ENCODE data around the gene CNPPD1.
A peak's percentile ranks its signal among the peaks of the same experiment; 100 is the strongest.

CNPPD1 gene

DNA sequence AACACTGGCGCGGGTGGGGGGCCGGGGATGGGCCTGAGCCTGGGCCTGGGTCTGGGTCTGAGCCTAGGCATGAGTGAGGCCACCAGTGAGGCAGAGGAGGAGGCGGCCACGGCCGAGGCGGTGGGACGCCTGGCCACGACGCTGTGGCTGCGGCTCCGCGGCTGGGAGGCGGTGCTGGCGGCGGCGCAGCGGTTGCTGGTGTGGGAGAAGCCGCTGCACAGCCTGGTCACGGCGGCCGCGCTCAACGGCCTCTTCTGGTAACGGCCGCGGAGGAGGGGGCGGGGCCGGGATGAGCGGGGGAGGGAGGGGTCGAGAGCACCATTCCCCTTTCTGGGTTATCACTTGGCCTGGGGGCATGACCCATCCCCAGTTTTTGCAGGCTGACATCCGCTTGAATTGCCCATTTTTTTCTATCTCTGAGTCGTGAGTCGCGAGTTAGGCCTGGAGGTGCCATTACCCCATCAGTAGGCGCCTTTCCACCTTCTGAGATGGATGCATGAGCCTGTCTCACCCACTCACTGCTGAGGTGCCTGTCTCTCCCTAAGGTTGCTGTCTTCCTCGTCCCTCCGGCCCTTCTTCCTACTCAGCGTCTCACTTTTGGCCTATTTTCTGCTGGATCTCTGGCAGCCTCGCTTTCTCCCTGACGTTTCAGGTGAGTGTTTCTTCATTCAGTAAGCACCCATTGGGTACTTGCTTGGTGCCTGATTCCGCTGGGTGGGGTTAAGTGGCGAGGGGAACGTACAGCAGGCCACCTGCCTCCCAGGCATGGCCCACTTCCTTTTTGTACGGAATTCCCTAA is 1.9 kb upstream of the CNPPD1 start:
- peak; percentile 3 for DNase-seq

GRCh38 chr2:219177552-219178376 is 1.0 kb upstream of the CNPPD1 start, which contains the start of gene RETREG2:
TSS of gene RETREG2 (plus strand) at chr2:219178275. CDS start at chr2:219178353, 78 bp downstream.
- DNase-seq: peak; percentile 80

GRCh38 chr2:219175928-219176817 is 552 bp downstream of the CNPPD1 start:
- DNase-seq: peak; percentile 14

GRCh38 chr2:219175486-219175885 is 1.2 kb downstream of the CNPPD1 start:
- no peak for DNase-seq

DNA sequence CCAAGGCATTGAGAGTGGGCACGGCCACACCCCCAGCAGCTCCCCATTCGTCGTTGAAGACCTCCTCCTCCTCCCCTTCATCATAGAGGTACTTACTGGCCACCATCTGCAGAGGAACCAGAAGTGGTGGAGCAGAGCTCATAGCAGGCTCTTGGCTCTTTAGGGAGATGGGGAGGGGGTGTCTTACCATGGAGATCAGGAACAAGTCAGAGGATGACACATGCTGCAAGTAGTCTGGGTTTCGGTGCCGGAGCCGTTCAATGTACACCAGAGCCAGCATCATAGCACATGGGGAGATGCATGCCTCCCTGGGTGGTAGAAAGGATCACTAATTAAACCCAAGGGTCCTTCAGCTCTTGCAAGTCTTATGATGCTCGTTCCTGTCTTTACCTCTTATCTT is 1.9 kb downstream of the CNPPD1 start:
- no peak for DNase-seq

DNA sequence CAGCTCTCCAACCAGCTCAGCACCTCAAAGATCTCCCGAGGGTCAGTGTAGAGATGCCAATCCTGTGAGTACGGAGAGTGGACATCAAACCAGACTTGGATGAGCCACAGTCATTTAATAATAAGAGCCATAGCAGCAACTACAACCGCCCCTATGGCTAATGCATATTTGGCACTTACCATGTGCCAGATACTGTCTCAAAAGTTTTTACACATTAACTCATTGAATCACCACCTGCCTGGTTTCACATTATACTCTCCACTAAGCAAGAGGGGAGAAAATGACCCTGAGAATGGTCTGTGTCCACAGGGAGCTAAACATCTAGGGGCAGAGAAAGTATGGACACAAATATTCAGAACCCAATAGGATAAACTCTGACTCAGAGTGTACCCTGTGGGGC is 2.6 kb downstream of the CNPPD1 start:
- no peak for DNase-seq

- no peak for DNase-seq
Observed at GRCh38 chr2:219173176-219173575, 3.5 kb downstream of the CNPPD1 start.

GRCh38 chr2:219172231-219173154 is 4.2 kb downstream of the CNPPD1 start:
- DNase-seq: no peak

GRCh38 chr2:219171231-219171651 is 5.5 kb downstream of the CNPPD1 start:
- DNase-seq: no peak

GRCh38 chr2:219169930-219170654 is 6.6 kb downstream of the CNPPD1 start, which contains the start of gene SLC23A3:
TSS of gene SLC23A3 (minus strand) at chr2:219170029. CDS start at chr2:219169984, 45 bp downstream.
- DNase-seq: no peak

DNA sequence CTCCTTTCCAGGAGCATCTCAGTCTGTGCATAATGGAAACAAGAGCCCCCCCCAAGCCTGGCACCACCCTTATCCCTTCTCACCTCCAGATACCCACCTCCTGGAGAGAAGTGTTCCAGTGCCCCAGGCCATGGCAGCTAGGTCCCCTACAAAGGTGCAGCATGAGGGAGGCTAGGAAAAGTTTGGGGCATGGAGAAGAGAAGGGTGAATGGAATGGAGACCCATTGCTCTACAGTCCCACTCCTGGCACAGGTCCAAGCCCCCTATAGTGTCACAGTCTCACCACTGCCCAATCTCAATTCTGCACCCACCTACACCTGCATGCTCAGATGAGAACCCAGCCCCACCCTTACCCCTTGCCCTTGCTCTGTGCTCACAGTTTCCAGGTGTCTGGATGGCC is 7.8 kb downstream of the CNPPD1 start:
- DNase-seq: no peak

DNA sequence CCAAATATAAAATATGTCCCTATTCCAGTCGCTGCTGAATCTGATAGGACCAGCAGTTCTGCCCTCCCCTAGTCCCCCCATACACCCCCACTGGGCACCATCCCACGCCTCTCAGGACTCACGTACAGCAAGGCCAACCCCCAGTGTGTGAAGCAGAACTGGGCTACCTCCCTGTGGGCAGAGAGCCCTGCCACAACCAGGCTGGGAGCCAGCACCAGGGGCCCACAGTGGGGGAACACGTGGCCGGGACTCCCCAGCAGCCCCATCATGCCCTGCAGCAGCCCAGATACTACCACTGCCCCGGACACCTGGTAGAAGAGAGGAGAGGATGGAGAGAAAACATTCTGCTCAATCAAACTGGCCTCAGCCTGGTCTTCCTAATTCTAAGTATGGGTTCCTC is 8.2 kb downstream of the CNPPD1 start:
- DNase-seq: no peak

DNA sequence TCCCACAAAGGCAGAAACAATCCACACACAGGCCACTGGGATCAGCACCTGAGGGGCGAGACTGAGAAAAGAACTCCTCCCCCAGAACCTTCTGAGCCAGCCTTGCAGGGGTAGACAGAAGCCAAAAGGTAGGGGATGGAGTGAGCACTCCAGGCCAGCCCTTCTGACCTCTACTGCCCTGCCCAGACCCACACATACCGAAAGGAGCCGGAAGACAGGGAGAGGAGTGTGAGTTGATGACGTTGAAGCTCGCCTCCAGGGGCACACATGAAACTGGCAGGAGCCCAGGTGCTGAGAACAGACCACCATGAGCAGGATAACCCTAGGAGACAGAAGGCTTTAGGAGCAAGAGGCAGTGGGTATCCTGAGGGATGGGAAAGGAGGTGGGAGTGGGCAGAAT is 8.7 kb downstream of the CNPPD1 start:
- DNase-seq: no peak

GRCh38 chr2:219165058-219165911 is 11.4 kb downstream of the CNPPD1 start:
- DNase-seq: no peak

GRCh38 chr2:219163156-219163555 is 13.6 kb downstream of the CNPPD1 start:
- no peak for DNase-seq

GRCh38 chr2:219161097-219161496 is 15.6 kb downstream of the CNPPD1 start:
- no peak for DNase-seq

- peak; percentile 88 for DNase-seq
Observed at GRCh38 chr2:219160186-219161017, 16.3 kb downstream of the CNPPD1 start, which contains the start of gene NHEJ1. TSS of gene NHEJ1 (minus strand) at chr2:219160815. CDS start at chr2:219158362, 2,453 bp downstream.

- no peak for DNase-seq
Observed at GRCh38 chr2:219159771-219160185, 16.9 kb downstream of the CNPPD1 start.

- DNase-seq: no peak
Observed at GRCh38 chr2:219158586-219158985, 18.1 kb downstream of the CNPPD1 start.
